HepG2 (cell line): ENCODE measurements around the gene BMPR1B.

Source experiments
- ARNT ChIP-seq: fragments of 450-650 bp; IDR thresholded peaks from 2 replicates; pipeline ENCODE4 v1.6.1; 2017
- CREM ChIP-seq, 2 experiments: sonication (generic) in 1 of 2; formaldehyde crosslinking in 1 of 2; IDR thresholded peaks; 2 replicates each; pipeline versions ENCODE4 v1.4.0 to v1.6.1; 2016 to 2020; ENCODE audit warnings: antibody characterized with exemption in 1 of 2, mild to moderate bottlenecking in 1 of 2, missing genetic modification reagents in 1 of 2
- ZNF274 ChIP-seq: sonication (generic); formaldehyde crosslinking; IDR thresholded peaks from 2 replicates; pipeline ENCODE4 v1.5.1; 2020; ENCODE audit warnings: mild to moderate bottlenecking, missing genetic modification reagents
- TF ChIP-seq, protein P1 (sequence below): sonication (generic); IDR thresholded peaks from 2 replicates; pipeline ENCODE4 v1.6.1; 2016; ENCODE audit warnings: low read depth, borderline replicate concordance
- TF ChIP-seq, protein P2 (sequence below): IDR thresholded peaks from 2 replicates; pipeline ENCODE4 v1.6.1; 2016; ENCODE audit warnings: low read depth, control low read depth

- TF ChIP-seq ZNF274, result no peak
- TF ChIP-seq, protein P1, sequence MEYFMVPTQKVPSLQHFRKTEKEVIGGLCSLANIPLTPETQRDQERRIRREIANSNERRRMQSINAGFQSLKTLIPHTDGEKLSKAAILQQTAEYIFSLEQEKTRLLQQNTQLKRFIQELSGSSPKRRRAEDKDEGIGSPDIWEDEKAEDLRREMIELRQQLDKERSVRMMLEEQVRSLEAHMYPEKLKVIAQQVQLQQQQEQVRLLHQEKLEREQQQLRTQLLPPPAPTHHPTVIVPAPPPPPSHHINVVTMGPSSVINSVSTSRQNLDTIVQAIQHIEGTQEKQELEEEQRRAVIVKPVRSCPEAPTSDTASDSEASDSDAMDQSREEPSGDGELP, result no peak
- no peak for TF ChIP-seq ARNT
- TF ChIP-seq, protein P2, sequence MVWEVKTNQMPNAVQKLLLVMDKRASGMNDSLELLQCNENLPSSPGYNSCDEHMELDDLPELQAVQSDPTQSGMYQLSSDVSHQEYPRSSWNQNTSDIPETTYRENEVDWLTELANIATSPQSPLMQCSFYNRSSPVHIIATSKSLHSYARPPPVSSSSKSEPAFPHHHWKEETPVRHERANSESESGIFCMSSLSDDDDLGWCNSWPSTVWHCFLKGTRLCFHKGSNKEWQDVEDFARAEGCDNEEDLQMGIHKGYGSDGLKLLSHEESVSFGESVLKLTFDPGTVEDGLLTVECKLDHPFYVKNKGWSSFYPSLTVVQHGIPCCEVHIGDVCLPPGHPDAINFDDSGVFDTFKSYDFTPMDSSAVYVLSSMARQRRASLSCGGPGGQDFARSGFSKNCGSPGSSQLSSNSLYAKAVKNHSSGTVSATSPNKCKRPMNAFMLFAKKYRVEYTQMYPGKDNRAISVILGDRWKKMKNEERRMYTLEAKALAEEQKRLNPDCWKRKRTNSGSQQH (CRISPR knock-in tag), result no peak
- no peak for TF ChIP-seq CREM (IDR thresholded peaks at IDR 0.05)
- TF ChIP-seq CREM (CRISPR knock-in tag; IDR thresholded peaks at IDR 0.05), result no peak
Measured at GRCh38 chr4:95188701-95189370, 431.1 kb downstream of the BMPR1B start.
